ENCODE measurements around the gene MOB3A. TPM values are rescaled to one million over a fixed set of nuclear protein-coding genes. Genes with fewer than 3 reads are reported as not detected.

MOB3A gene
- 13.3 to 15.2 TPM (median 14.0 TPM) in 5 replicates for total RNA-seq (2022; extraction: Qiagen RNA extraction)

GRCh38 chr19:2096034-2096479 lies at the start of gene MOB3A:
Gene MOB3A, minus strand, starts transcription at chr19:2096326. Its CDS starts 17,766 bp downstream, at chr19:2078560.

GRCh38 chr19:2096480-2097202 lies 515 bp upstream of the MOB3A start, which contains the start of gene IZUMO4:
Gene IZUMO4, plus strand, starts transcription at chr19:2096915. Its CDS starts 31 bp downstream, at chr19:2096946.

DNA sequence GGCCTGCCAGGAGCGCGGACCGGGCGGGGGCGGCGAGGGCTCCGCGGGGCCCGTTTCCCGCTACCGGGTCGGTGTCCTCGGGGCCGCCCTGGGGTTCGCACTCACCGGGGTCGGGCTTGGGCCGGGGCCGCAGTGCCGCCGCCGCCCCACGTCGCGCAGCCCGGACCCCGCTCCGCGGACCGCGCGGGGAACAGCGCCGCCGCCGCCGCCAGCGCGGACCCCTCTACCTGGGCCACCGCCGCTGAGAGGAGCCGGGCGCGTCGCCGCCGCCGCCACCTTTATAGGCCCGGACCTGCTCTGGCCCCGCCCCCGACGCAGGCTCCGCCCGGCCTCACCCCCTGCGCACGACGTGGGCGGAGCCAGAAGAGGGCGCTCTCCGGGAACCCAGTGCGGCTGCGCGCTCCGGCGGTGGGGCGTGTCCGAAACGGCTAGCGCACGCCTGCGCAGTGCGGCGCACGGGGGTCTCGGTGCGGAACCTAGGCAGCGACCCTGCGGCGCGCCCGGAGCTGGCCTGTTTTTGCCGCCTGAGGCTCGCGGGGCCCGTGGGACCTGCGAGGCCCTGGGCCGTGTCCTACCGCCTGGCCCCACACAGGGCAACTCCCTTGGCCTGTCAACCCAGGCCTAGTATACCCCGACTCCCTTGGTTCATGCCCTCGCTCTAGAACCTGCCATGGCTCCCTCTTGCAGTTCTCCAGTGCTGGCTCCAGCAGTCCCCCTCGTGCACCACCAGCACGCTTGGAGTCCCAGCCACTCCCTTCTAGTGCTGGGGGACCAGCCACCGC lies 44.9 kb downstream of the MOB3A start, which contains the start of gene MKNK2:
Gene MKNK2 (minus strand): TSS at position 254 of the 782 bp plus-strand sequence. CDS start 393 bp downstream, outside the sequence.

Other genes starting within 250 kb of the MOB3A start
- 15.3 to 21.2 TPM (median 18.9 TPM) in 5 replicates for gene REXO1, start 247.8 kb downstream of the MOB3A start, total RNA-seq (2022; extraction: Qiagen RNA extraction)
- 18.2 to 33.0 TPM (median 30.7 TPM) in 5 replicates for gene KLF16, start 232.7 kb downstream of the MOB3A start, total RNA-seq (2022; extraction: Qiagen RNA extraction)
- gene ABHD17A, start 210.8 kb downstream of the MOB3A start, total RNA-seq (2022; extraction: Qiagen RNA extraction) = 20.2 to 40.3 TPM (median 37.9 TPM) in 5 replicates
- 2.1 to 6.7 TPM (median 5.2 TPM) in 5 replicates for gene ADAT3, start 190.9 kb downstream of the MOB3A start, total RNA-seq (2022; extraction: Qiagen RNA extraction)
- gene SCAMP4, start 190.9 kb downstream of the MOB3A start, total RNA-seq (2022; extraction: Qiagen RNA extraction) = 48.6 to 80.5 TPM (median 50.9 TPM) in 5 replicates
- gene CSNK1G2, start 155.2 kb downstream of the MOB3A start, total RNA-seq (2022; extraction: Qiagen RNA extraction) = 33.7 to 51.8 TPM (median 47.3 TPM) in 5 replicates
- gene BTBD2, start 80.6 kb downstream of the MOB3A start, total RNA-seq (2022; extraction: Qiagen RNA extraction) = 34.0 to 49.1 TPM (median 45.1 TPM) in 5 replicates
- gene MKNK2, start 45.1 kb downstream of the MOB3A start, total RNA-seq (2022; extraction: Qiagen RNA extraction) = 45.9 to 79.0 TPM (median 71.3 TPM) in 5 replicates
- 0.41 to 0.98 TPM (median 0.79 TPM) in 5 replicates for gene IZUMO4, start 589 bp upstream of the MOB3A start, total RNA-seq (2022; extraction: Qiagen RNA extraction)
- 72.8 to 81.4 TPM (median 78.3 TPM) in 5 replicates for gene AP3D1, start 55.2 kb upstream of the MOB3A start, total RNA-seq (2022; extraction: Qiagen RNA extraction)
- 9.7 to 16.1 TPM (median 14.6 TPM) in 5 replicates for gene DOT1L, start 67.6 kb upstream of the MOB3A start, total RNA-seq (2022; extraction: Qiagen RNA extraction)
- 41.4 to 62.2 TPM (median 59.5 TPM) in 5 replicates for gene PLEKHJ1, start 140.0 kb upstream of the MOB3A start, total RNA-seq (2022; extraction: Qiagen RNA extraction)
- gene SF3A2, start 140.5 kb upstream of the MOB3A start, total RNA-seq (2022; extraction: Qiagen RNA extraction) = 70.5 to 76.5 TPM (median 73.0 TPM) in 5 replicates
- 4.6 to 18.6 TPM (median 14.0 TPM) in 5 replicates for gene AMH, start 153.0 kb upstream of the MOB3A start, total RNA-seq (2022; extraction: Qiagen RNA extraction)
- 0.64 to 0.87 TPM (median 0.82 TPM) in 5 replicates for gene JSRP1, start 160.1 kb upstream of the MOB3A start, total RNA-seq (2022; extraction: Qiagen RNA extraction)
- gene PEAK3, start 185.8 kb upstream of the MOB3A start, total RNA-seq (2022; extraction: Qiagen RNA extraction) = 0.17 to 0.39 TPM (median 0.28 TPM) in 5 replicates
- gene LINGO3, start 211.8 kb upstream of the MOB3A start, total RNA-seq (2022; extraction: Qiagen RNA extraction) = 0.04 to 0.06 TPM (median 0.05 TPM) in 5 replicates
- 121 to 155 TPM (median 151 TPM) in 5 replicates for gene LSM7, start 232.3 kb upstream of the MOB3A start, total RNA-seq (2022; extraction: Qiagen RNA extraction)
- gene SPPL2B, start 232.4 kb upstream of the MOB3A start, total RNA-seq (2022; extraction: Qiagen RNA extraction) = 13.9 to 24.1 TPM (median 19.9 TPM) in 5 replicates

All from A549 treated with AZD2906 at 1 μM for 4 hours (cell line).